HG03095 (cell line): ENCODE results near the gene PI4KA.
A peak's percentile ranks its signal among the peaks of the same experiment; 100 is the strongest.
"Not testable (repeated sequence)": the region's sequence is repeated elsewhere in the genome, so short reads cannot be mapped to it uniquely, and the experiment has no call there.

Experiments
- ATAC-seq: cut with Tn5 transposase; IDR thresholded peaks from one replicate; pipeline ENCODE4 v1.9.1; 2021; ENCODE audit warnings: moderate library complexity; ENCODE audit not compliant: unreplicated experiment

Gene PI4KA

DNA sequence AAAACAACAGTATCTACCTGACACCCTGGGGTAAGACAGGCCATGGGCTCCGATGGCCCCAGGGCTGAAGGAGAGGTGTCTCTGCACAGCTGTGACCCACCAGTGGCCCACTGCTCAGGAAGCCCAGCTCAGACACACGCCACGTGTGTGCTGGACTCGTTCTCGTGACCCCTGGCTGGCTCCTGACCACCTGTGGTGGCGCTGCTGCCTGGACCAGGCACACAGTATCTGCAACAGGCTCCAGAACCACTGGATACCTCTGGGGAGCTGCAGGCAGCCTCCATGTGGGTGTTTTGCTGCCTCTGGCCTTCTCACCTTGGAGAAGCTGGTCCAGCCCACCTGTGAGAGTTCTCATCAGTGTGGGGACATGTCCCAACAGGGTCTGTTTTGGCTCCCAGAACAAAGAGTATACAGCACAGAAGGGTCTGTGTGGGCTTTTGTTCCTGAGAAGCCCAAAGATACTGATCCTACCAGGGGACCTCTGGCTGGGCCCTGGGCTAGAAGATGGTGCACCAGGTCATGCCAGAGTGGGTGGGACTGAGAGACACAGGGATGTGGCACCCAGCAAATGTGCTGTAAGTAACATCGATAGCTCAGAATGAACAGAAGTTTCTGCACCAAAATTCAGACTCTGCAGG, 106.4 kb downstream of the PI4KA start:
- no peak for ATAC-seq

DNA sequence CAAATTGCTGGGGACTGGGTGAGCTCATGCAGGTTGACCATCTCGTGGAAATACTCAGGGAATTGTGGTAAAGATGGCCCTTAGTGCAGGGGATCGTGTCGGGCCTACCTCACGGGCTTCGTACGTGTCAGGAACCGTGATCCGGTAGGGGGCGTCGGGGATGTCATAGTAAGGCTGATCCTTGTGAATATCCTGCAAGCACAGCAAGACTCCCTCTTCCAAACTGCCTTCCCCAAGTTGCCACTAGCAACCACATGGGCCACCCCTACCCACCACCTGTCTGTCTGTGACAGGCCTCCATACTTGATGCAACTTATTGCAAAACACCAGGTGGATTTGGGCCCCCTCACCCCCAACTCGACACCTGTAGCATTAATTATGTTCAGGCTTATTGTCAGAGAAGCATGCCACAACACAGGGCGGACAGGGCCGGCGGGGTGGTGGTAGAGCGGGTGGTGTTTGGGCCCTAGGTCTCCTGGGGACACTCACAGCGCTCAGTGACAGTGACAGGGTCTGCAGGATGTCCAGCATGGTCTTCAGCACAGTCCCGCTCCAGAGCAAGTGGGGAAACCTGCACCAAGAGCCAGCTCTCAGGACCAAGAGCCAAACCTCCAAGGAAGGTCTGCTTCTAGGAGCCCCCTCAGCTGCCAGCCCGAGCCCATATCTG, 107.3 kb downstream of the PI4KA start:
- no peak for ATAC-seq

DNA sequence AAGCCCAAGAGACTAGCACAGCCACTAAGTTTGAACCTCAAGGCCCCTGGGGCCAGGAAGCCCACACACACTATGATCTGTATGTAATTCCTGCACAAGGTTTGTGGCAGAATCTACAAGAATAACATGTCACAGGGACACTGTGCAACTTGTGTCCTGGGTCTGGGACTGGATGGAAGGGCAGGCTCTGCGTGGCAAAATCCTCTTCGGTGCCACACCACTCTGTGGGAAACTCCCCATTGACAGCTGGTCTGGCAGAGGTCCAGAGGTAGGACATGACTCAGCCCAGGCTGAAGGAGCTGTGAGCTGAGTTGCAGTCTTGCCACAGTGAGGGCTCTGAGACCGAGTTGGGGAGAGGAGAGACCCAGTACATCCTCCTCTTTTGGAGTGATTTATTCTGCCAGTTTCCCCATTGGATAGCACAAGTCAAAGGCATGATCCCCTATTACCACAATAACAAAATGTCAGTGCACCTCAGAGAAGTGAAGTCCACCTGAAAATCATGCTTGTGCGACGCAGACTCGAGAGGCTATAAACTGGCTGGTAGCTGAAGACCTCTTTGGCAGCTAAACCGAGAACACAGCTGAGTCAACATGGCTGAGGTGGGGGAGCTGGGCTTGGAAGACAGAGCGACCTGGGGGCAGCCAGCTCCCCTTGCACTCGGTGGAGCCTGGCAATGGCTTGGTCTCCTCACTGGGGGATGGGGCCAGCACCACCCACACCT, 108.0 kb downstream of the PI4KA start:
- no peak for ATAC-seq

DNA sequence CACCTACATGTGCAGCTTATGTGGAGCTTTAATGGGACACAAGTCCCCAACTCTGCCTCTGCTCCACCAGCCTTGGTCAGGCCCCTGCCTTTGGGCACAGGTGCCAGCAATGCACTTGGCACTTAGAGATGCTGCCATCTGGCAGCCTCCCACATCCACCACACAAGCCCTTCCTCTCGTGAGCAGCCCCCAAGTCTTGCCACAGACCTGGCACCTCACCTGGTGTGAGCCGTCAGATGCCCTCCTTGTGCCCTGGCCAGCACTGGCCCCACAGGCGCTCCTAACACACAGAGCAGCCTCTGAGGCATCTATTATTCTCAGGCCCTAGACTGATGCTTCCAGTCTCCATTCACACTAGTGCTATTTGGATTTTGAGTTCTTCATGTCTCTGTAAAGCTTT, 109.2 kb downstream of the PI4KA start:
- ATAC-seq, result peak; percentile 6

DNA sequence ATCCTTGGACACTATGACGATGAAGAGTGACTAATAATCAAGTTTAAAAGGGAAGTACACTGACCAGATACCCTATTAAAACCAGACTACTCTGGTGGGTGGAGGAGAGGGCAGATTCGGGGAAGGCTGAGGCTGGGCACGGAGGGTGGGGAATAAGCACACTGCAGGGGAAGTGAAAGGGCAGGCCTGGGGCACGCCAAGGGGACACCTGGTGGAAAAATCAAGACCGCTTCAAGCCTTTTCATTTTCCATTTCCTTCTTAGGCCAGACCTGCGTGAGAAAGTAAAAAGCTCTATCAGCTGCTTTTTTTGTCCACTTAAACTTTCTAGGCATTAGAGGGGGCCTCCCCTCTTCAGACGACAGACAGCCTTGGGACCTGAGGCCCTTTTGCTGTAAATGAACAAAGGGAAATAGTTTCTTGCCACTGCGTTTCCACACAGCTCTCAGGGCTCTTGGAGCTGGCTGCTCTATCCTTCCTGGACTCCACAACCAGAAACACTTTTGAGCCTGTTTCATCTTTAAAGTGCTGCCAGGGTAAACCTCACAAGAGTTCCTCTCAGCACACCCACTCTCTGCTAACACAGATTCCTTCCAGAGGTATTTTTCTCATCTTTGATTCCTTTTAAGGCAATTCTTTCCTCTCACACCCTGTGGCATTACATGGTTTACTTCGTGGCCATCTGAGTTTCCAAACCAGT, 109.7 kb downstream of the PI4KA start:
- ATAC-seq, result peak; percentile 54

DNA sequence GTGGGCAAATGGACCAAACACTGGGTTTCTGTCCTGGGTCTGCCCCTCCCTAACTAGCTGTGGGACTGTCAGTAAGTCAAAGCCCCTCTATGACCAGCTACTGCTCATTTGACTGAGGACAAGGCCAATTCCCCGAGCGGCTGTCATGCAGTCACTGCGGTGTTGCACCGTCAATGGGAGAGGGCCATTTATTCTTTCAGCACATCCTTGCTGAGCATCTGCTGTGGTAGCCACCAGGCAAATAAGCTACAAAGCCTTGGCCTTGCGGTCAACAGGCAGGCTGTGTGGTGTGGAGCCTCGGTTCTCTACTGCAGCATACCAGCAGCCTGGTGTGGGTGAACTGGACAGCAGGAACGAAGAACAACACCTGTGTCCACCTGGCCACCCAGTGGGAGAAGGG, 110.5 kb downstream of the PI4KA start:
- ATAC-seq, result no peak

DNA sequence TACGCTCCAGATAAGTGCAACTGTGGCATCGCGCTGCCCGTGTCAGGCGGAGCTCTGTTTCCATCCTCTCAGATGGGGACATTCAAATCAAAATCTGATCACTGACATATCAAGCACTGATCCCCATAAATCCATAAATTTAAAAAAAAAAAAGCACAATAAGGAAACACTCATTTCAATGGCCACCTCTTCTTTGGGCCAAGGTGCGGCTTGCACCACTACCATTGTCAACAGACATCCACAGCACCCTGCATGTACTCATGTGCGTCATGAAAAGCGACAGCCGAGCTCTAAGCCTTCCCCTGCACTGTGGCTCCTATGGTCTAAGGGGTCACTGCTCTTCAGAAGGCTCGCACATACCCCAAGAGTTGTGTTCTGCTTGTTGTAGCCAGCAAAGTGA, 111.4 kb downstream of the PI4KA start:
- ATAC-seq, result no peak

DNA sequence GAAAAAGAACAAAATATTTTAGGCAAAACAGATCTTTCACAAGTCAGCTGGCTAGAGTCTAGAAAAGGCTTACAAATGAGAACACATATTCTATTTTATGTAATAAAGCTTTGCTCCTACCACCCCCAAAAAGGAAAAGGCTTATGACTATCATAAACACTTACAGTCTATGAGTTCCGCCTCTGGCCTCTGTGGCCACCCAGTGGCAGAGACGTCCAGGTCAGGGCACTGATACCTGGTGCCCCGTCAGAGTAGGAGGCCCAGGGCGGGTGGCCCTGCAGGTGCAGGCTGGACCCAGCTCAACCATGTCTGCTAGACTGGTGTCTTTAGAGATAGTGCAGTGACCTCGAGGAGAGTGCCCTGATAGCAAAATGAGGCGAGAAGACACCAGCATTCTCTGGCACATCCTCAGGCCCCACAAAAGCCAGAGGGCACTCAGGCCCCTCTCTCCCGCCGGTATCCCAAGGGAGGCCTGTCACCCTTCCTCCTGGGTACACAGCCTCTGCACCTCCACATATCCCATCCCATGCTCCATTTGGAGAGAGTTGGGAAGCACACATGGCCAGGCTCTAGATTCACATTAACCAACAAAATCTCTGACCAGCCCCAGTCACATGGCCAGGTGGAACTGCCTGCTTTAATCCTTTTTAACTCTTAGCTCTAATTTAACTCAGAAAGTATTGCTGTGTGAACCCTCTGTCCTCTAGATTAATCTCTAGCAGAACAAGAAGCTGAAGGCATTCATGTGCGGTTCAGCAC, 112.0 kb downstream of the PI4KA start:
- no peak for ATAC-seq

DNA sequence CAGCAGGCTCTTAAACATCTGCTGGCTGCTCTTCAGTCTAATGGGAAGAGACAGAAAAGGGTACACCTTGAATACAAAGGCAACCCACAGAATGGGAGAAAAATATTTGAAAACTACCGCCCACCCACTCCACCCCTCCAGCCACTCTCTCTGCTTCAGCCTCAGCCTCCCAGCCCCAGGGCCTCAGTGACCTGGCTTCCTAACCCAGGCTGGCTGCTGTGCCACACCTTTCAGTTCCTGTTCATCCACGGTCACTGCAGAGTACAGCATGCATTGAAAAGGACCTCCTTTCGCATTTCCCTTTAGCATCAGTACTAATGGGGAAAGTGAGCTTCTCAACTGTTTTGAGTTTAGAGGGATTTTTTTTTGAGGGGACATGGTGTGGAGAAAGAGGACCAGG, 113.5 kb downstream of the PI4KA start:
- ATAC-seq, result no peak

DNA sequence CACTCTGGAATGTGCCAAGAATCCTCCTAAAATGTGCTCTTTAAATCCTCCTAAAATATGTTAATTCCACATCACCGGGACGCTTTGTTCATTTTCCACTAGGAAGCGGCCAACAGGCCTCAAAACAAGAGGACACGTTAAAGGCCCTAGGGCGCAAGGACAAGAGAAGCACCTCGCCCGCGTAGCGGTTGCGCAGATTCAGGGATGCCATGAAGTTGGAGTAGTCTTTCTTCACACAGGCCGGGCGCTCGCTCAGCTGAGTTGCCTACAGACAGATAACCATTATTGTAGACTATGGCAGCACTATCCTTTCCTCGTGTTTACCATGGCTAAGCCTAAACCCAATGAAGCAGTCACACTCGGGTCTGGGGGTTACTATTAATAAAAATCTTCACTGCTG, 114.2 kb downstream of the PI4KA start:
- ATAC-seq, result no peak

DNA sequence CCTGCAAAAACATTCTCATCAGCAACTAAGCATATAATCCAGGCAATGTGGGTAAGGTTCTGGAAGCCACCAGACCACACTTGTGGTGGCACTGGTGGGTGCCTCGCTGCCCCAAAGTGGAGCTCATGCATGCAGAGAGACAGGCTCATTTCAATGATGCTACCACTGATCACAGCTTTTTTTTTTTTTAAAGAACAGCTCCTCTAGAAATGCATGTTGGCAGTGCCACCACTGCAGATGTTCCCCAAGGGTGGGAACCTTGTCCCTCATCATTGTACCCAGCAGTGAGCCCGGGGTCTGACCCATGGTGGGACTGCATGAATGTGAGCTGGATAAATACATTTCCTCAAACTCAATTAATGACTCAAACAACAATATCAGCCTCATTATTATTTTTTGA, 115.8 kb downstream of the PI4KA start:
- ATAC-seq, result no peak

DNA sequence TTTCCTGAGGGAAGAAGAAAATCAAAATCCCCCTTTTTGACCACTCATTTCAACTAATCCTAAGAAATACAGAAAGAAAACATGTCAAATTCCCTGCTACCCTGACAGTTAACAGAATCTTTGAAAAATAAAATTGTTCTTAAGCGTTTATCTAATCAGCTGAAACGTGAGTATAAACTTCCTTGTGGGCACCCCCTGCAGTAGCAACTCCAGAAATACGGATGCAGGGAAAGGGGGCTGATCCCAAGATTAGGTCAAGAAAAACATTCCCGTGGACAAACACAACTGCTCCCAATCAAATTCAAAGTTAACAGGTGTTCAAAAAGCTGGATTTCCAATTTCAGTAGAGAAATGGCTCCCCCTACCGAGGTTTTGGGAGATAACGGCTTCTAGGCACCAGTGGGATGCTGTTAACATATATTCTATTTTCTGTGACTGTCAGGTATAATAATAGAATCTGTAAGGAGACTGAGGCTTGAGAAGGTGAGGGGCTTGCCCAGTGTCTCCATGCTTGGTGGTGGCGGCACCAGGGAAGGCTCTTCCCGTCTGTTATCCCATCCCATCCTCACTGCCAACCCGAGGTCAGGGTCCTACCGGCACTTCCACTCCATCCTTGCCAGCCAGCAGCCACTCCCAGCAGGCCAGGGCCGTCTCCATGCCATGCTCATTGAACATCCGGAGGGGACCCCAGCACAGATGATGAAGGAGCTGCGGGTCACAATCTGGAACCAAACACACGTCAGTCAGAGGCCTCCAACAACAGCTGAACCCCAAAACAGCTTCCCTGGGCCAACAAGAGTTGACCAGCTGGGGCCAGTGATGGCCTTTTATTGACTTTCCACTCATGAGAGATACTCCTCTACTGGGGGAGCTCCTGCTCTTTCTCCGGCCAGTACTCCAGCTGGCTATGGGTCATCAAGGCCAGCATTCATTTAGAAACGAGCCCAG, 116.7 kb downstream of the PI4KA start:
- ATAC-seq, result no peak

DNA sequence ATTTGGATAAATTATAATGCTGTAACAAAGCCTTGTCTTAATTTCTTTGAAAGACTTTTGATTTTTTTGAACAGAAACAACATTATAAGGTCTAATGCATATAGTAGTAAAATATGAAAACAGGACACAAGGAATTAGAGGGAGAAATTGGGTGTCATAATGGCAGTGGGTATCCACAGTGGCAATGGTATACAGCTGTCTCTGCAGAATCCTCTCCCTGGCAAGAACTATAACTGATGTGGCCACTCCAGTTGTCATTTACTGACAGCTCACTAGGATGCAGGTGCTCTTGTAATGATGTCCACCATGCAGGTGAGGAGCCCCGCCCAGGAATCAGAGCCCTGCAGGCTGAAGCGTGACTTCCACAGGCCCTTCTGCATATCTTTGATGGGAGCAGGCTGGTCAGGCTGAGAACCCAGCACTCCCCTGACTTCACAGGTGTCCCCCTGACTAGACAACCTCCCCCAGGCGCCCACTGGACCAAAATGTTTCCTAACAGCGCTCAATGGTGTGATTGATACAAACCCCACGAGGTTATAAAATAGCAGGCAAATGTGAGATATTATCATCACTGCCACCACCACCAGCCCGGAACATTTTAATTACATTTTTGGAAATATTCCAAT, 117.5 kb downstream of the PI4KA start:
- no peak for ATAC-seq

DNA sequence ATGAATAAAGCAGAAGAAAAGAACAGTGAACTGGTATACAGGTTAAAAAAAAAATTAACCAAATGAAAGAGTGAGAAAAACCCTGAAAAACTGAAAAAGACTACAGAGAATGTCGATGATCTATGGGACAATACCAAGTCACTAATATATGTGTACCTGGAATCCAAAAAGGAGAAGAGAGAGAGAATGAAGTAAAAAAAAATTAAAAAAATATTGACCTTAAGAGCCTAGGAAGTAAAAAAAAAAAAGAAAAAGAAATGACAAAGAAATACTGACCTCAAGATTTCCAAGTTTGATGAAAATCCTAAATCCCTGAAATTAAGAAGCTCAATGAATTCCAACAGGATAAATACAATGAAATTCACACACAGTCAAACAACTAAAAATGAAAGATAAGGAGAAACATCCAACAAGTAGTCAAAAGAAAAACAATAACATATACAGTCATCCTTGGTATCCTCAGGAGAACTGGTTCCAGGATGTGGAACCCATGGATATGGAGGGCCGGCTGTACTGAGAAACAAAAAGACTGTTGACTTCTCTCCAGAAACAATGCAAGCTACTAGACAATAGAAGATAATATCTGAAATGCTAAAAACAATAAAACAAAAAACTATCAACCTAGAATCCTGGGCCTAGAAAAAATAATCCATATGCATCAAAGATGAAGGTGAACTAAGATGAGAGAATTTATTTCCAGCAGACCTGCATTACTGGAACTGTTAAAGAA, 118.2 kb downstream of the PI4KA start:
- ATAC-seq, result no peak

DNA sequence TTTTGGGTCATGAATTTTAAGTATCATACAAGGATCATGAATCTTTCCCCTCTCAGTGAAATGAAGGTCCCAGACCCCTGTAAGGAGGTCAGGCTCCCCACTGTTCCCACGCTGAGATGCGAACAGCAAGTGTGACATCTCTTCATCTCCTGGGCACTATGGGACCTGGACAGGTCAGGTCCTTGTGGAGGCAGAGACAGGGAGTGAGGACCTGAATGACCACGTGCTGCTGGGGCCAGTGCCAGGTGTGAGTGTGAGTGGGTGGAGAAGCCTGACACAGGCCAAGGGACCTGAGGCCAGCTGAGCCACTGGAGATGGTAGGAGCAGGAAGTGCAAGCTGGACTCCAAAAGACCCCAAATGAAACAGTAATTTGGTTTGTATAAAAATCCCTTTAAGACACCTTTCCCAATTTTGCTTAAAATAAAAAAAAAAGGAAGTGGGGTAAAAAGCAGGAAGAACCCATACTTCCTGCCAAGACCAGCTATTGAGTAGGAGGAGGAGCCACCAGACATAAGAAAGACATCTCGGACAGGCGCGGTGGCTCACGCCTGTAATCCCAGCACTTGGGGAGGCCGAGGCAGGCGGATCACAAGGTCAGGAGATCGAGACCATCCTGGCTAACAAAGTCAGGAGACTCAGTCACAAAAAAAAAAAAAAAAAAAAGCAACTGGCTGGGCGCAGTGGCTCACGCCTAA, 120.1 kb downstream of the PI4KA start:
- ATAC-seq, result no peak

DNA sequence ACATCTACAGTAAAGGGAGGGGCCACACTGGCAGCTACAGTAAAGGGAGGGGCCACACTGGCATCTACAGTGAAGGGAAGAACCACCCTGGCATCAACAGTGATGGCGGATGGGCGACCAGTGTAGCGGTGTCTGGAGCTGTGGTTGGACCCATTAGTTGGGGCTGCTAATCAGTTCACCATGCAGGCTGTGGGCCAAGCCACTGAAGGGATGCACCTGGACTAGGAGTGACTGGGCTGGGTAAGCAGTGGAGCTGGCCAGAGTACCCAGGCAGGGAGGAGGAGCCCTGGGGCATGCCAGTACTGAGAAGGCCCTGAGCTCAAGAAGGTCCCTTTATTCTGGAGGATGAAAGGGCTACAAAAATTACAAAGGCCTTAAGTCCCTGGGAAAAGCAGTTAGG, 121.7 kb downstream of the PI4KA start:
- not testable (repeated sequence) for ATAC-seq

DNA sequence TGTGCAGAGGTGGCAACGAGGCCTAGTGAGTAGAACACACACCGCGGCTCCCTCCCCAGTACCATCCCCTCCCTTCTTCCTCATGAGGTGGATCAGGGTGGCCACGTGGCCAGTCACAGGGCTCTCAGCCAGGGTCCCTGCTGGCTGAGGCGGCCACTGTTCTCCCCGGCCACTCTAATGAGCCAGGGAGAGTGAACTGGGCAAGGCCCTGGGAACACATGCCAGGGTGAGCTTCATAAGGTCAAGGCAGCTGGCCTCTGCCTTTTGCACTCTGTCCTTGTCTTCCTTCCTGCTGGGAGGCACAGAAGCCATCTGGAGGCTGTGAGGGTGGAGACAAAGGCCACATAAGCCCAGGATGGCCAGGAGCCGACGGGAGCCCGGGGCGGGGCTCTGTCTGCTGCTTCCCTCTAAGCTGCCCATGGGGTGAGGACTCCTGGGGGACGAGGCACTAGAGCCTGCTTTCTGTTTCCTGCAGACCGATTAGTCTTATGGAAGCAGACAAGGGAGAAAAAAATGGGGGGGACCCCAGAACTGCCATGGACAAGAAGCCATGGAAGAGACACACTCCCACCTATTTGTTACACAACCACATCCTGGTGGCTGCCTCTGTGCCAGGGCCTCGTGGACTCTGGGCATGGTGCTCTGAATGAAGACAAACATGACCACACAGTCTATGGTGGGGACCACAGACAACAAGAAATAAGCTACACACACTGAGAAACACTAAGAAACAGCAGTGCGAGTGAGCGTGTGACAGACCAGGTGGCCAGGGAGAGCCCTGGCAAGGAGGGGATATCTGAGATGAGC, 123.1 kb downstream of the PI4KA start:
- not testable (repeated sequence) for ATAC-seq
